A673 (cell line): ENCODE data around the gene DENND2C. TPM values are rescaled to one million over a fixed set of nuclear protein-coding genes. Genes with fewer than 3 reads are reported as not detected.

Experiments used
- BruUV-seq: library from RNA; stranded (reverse); fragments of 400-500 nt; replicated peaks from 2 replicates; lab custom pipeline; 2021; lab: Mats Ljungman, UMichigan
- CTCF ChIA-PET: fragments of 300-600 bp; sonication (Branson Sonifier 250); formaldehyde crosslinking; loops from one replicate; lab custom pipeline; 2022; ENCODE audit warnings: antibody characterized with exemption; lab: Charles Lee
- POLR2A ChIA-PET: fragments of 300-600 bp; sonication (Branson Sonifier 250); formaldehyde crosslinking; loops from one replicate; lab custom pipeline; 2022; ENCODE audit warnings: antibody characterized with exemption; ENCODE audit not compliant: low non-redundant PET; lab: Charles Lee
- DNase-seq: peaks from one replicate; pipeline ENCODE4 v3.0.0-alpha.2; 2015; ENCODE audit warnings: low spot score
- H3K27ac ChIP-seq: fragments of 200-600 bp; sonication (generic); 2 replicates; pipeline ENCODE4 v1.5.1; 2016; ENCODE audit warnings: mixed run types, low read depth, mild to moderate bottlenecking, mixed read lengths, antibody characterized with exemption, low read length; ENCODE audit not compliant: poor library complexity, severe bottlenecking
- H3K27me3 ChIP-seq: fragments of 200-600 bp; sonication (generic); replicated peaks from 2 replicates; pipeline ENCODE4 v1.6.1; 2017; ENCODE audit warnings: mixed run types, low read depth, mild to moderate bottlenecking, mixed read lengths, antibody characterized with exemption, low read length; ENCODE audit not compliant: insufficient read depth, poor library complexity
- H3K36me3 ChIP-seq: fragments of 200-600 bp; sonication (generic); 2 replicates; pipeline ENCODE4 v1.6.1; 2016; ENCODE audit warnings: mixed run types, mild to moderate bottlenecking, mixed read lengths, antibody characterized with exemption, low read length; ENCODE audit not compliant: insufficient read depth, poor library complexity, severe bottlenecking
- H3K4me1 ChIP-seq: fragments of 200-600 bp; sonication (generic); 2 replicates; pipeline ENCODE4 v1.6.1; 2017; ENCODE audit warnings: mixed run types, mild to moderate bottlenecking, mixed read lengths, antibody characterized with exemption, low read length; ENCODE audit not compliant: insufficient read depth, poor library complexity, severe bottlenecking
- H3K4me3 ChIP-seq: fragments of 200-600 bp; sonication (generic); 2 replicates; pipeline ENCODE4 v1.5.1; 2016; ENCODE audit warnings: low read depth, mixed run types, mild to moderate bottlenecking, mixed read lengths, low read length; ENCODE audit not compliant: poor library complexity, severe bottlenecking
- H3K9me3 ChIP-seq: fragments of 200-600 bp; sonication (generic); 2 replicates; pipeline ENCODE4 v1.6.1; 2016; ENCODE audit warnings: mixed run types, low read depth, mild to moderate bottlenecking, mixed read lengths, antibody characterized with exemption, low read length; ENCODE audit not compliant: poor library complexity, severe bottlenecking
- CTCF ChIP-seq: fragments of 300-800, 200-600 bp; sonication (generic); conservative IDR thresholded peaks from 2 replicates; pipeline ENCODE4 v1.5.1; 2017; ENCODE audit warnings: low read depth, mild to moderate bottlenecking, antibody characterized with exemption, low read length, moderate library complexity, mixed read lengths
- EZH2 ChIP-seq: fragments of 200-600 bp; sonication (generic); IDR thresholded peaks from 2 replicates; pipeline ENCODE4 v1.6.1; 2017; ENCODE audit warnings: borderline replicate concordance, low read depth, mild to moderate bottlenecking, mixed read lengths, antibody characterized with exemption, low read length; ENCODE audit not compliant: poor library complexity, severe bottlenecking
- intact Hi-C: fragments of 100-400 bp; cut with micrococcal nuclease; formaldehyde crosslinking; loops from one replicate; pipeline ENCODE4 v1.10.0; 2022; ENCODE audit not compliant: unreplicated experiment
- total RNA-seq: library from RNA; stranded (reverse); gene quantifications from 2 replicates; pipeline ENCODE4 v1.2.3, GENCODE V29; 2021

Gene DENND2C
- total RNA-seq, 1 experiment from 2014 or later: 1.9 TPM

GRCh38 chr1:114696810-114697209 is 27.0 kb upstream of the DENND2C start:
- Histone ChIP-seq H3K4me3 (no peak overlapping the region), H3K9me3 (no peaks in the 10 kb centered on the region), H3K27ac (no peak overlapping the region), H3K4me1 (no peaks in the 10 kb centered on the region), H3K36me3 (no peaks in the 10 kb centered on the region), H3K27me3 (no peaks in the 10 kb centered on the region)
- BruUV-seq: no TSS peak
- ChIA-PET CTCF (no interaction called here), POLR2A (no interaction called here)
- intact Hi-C loops: no loop called here
- TF ChIP-seq EZH2 (no peak), CTCF (no peak)
- no peak for DNase-seq

GRCh38 chr1:114695430-114696058 is 25.7 kb upstream of the DENND2C start, which contains the start of gene AMPD1:
TSS of gene AMPD1 (minus strand) at chr1:114695546. CDS start at chr1:114695471, 75 bp downstream.
- ChIA-PET POLR2A (no interaction called here), CTCF (no interaction called here)
- H3K4me3 ChIP-seq: no peak within 1 kb of the TSS
- no TSS peak for BruUV-seq
- DNase-seq: no peak
- H3K27me3 ChIP-seq: no peaks in the 10 kb centered on the region
- H3K9me3 ChIP-seq: no peaks in the 10 kb centered on the region
- no peak within 1 kb of the TSS for H3K27ac ChIP-seq
- no peaks in the 10 kb centered on the region for H3K4me1 ChIP-seq
- intact Hi-C loops: no loop called here
- no peak for TF ChIP-seq CTCF
- TF ChIP-seq EZH2: no peak
- no peaks in the 10 kb centered on the region for H3K36me3 ChIP-seq

GRCh38 chr1:114694540-114695310 is 24.9 kb upstream of the DENND2C start:
- TF ChIP-seq CTCF (no peak), EZH2 (no peak)
- no peak overlapping the region for H3K27ac ChIP-seq
- no peaks in the 10 kb centered on the region for H3K27me3 ChIP-seq
- intact Hi-C loops: no loop called here
- H3K9me3 ChIP-seq: no peaks in the 10 kb centered on the region
- H3K4me1 ChIP-seq: no peaks in the 10 kb centered on the region
- BruUV-seq: no TSS peak
- H3K4me3 ChIP-seq: no peak overlapping the region
- DNase-seq: no peak
- ChIA-PET CTCF (no interaction called here), POLR2A (no interaction called here)
- no peaks in the 10 kb centered on the region for H3K36me3 ChIP-seq
